GM12874 (cell line): ENCODE data around the gene RNASEH2A.

Experiments used
- CTCF ChIP-seq: IDR thresholded peaks from 2 replicates; pipeline ENCODE4 v1.5.1; 2011; ENCODE audit warnings: low read depth, mild to moderate bottlenecking, control low read depth, low read length, moderate library complexity; ENCODE audit not compliant: insufficient read depth

The RNASEH2A gene

GRCh38 chr19:12792051-12792852, 14.1 kb upstream of the RNASEH2A start:
- no peak for TF ChIP-seq CTCF

- TF ChIP-seq CTCF, result no peak
Observed at GRCh38 chr19:12792853-12793289, 13.5 kb upstream of the RNASEH2A start.

GRCh38 chr19:12793290-12794195, 12.8 kb upstream of the RNASEH2A start:
- TF ChIP-seq CTCF, result no peak

GRCh38 chr19:12794196-12794941, 12.0 kb upstream of the RNASEH2A start:
- no peak for TF ChIP-seq CTCF

GRCh38 chr19:12794971-12795381, 11.4 kb upstream of the RNASEH2A start:
- TF ChIP-seq CTCF, result no peak

GRCh38 chr19:12796146-12797071, 10.0 kb upstream of the RNASEH2A start:
- TF ChIP-seq CTCF, result peak; percentile 93
